Kidney tubule cell (primary cell): Measurements from ENCODE around the gene ANKRD42.

Experiments used
- DNase-seq: peaks from one replicate; pipeline ENCODE4 v3.0.0-alpha.2; 2018; ENCODE audit warnings: low spot score

Gene ANKRD42

GRCh38 chr11:83193315-83194280 is at the start of gene ANKRD42:
TSS of gene ANKRD42 (plus strand) at chr11:83193712. CDS start at chr11:83194671, 959 bp downstream.
- peak; percentile 96 for DNase-seq

GRCh38 chr11:83147895-83148294 is 45.6 kb upstream of the ANKRD42 start:
- DNase-seq, result no peak

- no peak for DNase-seq
Measured at GRCh38 chr11:83150450-83150849, 43.1 kb upstream of the ANKRD42 start.

DNA sequence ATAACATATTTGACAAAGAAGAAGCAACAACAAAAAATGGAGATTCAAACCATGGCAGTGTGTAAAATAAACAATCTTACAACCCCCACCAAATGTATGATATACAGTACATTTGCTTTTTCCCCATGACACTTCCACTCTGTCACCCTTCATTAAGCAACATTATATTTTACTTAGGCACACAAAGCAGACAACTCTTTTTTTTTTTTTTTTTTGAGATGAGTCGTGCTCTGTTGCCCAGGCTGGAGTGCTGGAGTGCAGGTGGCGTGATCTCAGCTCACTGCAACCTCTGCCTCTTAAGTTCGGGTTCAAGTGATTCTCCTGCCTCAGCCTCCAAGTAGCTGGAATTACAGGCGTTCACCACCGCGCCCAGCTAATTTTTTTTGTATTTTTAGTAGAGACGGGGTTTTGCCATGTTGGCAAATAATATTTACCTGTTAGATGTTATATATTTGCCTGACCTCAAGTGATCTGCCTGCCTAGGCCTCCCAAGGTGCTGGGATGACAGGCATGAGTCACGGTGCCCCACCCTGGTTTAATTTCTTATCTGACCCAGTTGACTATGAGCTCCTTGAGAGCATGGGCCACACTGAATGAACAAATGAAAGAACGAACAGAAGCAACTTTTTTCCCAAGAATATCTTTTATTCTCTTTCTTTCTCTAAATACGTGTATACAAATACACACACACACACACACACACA is 42.1 kb upstream of the ANKRD42 start:
- peak; percentile 71 for DNase-seq

GRCh38 chr11:83152264-83152663 is 41.2 kb upstream of the ANKRD42 start:
- no peak for DNase-seq

DNA sequence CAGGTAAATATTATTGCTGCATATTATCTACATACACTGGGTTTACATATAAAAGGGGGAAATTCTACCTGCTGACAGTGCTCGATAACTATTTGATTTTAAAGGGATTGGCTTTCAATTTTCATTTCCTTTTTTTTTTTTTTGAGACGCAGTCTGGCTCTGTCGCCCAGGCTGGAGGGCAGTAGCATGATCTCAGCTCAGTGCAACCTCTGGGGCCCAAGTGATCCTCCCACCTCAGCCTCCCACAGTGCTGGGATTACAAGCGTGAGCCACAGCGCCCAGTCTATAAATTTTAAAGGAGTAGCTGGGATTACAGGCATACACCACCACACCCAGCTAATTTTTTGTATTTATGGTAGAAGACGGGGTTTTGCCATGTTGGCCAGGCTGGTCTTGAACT is 39.7 kb upstream of the ANKRD42 start:
- DNase-seq, result no peak

- DNase-seq, result peak; percentile 100
Measured at GRCh38 chr11:83156144-83156995, 37.1 kb upstream of the ANKRD42 start.

DNA sequence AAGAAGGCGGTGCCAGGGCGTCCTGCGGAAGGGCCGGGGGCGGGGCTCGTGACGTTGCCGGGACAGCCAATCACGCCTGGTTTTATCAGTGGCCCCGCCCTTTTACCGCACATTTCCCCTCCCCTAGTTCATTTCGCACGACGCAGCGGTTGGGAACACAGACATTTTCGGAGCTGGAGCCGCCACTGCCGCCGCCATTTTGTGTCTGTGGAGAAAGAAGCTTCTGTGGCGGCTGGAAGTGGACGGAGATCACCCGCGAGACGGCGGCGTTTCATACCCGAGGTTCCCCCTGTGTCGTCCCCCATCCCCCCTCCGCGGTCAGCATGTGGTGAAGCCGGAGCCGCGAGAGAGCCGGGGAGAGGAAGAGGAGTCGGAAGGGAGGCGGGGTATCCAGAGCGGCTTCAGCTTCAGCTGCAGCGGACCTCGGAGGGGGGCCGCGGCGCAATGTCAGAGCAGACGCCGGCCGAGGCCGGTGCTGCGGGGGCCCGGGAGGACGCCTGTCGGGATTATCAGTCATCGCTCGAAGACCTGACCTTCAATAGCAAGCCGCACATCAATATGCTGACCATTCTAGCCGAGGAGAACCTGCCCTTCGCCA is 36.4 kb upstream of the ANKRD42 start, which contains the start of gene PCF11:
PCF11 (plus strand) TSS at position 136 of the 598 bp plus-strand sequence; CDS start at position 445, 309 bp downstream.
- DNase-seq, result no peak

- DNase-seq, result peak; percentile 53
Measured at GRCh38 chr11:83157594-83158356, 35.7 kb upstream of the ANKRD42 start.

GRCh38 chr11:83158357-83158786 is 35.1 kb upstream of the ANKRD42 start:
- DNase-seq, result no peak

GRCh38 chr11:83158965-83159901 is 34.3 kb upstream of the ANKRD42 start:
- no peak for DNase-seq

DNA sequence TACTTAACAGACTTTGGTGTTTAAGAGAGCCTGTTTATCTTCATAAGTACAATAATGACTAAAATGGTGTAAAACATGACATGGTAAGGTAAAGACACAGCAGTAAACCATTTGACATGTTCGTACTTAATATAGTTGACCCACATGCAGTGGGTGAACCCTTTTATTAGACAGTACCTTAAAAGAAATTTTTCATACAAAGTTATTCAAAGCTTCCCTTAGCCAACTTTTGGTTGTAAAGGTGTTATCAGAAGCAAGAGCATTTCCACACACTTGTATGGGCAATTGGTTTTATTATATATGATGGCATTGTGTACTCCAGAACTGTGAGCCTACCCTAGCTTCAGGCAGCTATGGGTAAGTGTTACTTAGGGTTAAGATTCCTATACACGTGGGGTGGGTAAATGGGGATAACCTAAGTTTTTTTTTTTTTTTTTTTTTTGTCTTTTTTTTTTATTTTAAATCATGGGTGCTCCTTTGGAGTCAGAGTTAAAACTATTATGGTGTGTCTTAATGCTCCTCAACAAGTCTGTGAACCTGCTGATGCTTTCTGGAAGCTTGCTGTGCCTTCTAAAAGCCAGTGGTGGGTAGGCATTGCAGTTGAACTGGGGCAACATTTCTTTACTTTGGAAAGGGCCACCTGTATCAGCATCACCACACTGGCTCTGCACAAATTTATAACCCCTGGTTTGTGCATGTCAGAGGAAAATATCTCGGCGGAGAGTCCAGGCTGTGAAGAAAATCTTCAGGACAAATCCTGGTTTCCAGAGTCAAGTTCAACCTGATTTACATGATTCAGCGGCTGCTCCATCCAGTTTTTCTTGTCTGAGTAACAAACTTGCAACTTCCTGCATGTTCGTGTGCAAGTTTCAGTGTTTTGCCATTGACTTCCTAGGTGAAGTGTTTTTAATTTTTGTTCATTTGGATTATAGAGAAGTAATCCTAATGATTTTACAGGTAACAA is 33.3 kb upstream of the ANKRD42 start:
- DNase-seq, result peak; percentile 67

GRCh38 chr11:83161610-83162199 is 31.8 kb upstream of the ANKRD42 start:
- no peak for DNase-seq

DNA sequence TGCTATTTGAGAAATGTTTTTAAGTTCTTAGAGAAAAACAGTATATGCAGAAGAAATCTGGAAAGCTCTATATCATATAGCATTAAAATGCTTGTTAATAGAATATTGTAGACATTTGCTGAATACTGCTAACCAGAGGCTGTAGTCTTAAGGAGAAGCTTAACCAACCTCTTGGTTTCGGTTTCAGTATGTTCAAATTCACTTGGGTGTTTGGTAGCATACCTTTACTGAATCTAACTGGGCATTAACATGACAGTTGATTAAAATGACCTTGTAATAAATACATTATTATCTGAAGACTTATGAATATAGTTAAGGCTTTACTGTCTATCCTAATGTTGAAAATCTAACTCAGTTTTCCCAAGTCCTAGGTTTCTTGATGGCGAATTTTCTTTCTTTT is 31.1 kb upstream of the ANKRD42 start:
- no peak for DNase-seq

DNA sequence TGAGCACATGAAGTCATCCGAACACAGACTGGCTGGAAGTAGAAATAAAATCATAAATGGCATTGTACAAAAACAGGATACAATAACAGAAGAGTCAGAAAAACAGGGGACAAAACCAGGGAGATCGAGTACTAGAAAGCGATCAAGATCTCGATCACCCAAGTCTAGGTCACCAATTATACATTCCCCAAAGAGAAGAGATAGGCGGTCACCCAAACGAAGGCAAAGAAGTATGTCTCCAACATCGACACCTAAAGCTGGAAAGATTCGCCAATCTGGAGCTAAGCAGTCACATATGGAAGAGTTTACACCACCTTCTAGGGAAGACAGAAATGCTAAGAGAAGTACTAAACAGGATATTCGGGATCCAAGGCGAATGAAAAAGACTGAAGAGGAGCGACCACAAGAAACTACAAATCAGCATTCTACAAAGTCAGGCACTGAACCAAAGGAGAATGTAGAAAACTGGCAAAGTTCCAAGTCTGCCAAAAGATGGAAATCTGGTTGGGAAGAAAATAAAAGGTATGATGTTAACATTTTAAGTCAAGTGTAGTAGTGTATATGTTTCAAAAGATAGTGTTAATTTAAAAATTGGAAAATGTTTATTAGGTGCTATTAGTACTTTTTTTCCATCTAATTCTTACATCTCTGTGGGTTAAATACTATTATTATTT is 27.2 kb upstream of the ANKRD42 start:
- no peak for DNase-seq

DNA sequence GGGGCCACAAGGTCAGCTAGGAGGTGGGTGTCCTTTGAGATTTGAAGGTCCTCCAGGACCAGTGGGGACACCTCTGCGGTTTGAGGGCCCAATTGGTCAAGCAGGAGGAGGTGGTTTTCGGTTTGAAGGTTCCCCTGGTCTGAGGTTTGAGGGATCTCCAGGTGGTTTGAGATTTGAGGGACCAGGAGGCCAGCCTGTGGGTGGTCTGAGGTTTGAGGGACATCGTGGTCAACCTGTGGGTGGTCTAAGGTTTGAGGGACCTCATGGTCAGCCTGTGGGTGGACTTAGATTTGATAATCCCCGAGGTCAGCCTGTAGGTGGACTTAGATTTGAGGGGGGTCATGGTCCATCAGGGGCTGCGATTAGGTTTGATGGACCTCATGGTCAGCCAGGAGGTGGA is 24.8 kb upstream of the ANKRD42 start:
- no peak for DNase-seq

- no peak for DNase-seq
Measured at GRCh38 chr11:83170865-83171264, 22.6 kb upstream of the ANKRD42 start.
